Non-pigmented ciliary epithelial cell (primary cell): Measurements from ENCODE around the gene PFDN1.
"Not testable (repeated sequence)": the region's sequence is repeated elsewhere in the genome, so short reads cannot be mapped to it uniquely, and the experiment has no call there.

Source experiments
- DNase-seq: peaks from one replicate; pipeline ENCODE4 v3.0.0-alpha.2; 2010; ENCODE audit warnings: low read depth

The PFDN1 gene

GRCh38 chr5:140213370-140213983 is 89.4 kb downstream of the PFDN1 start:
- no peak for DNase-seq

- no peak for DNase-seq
These were observed 94.8 kb downstream of the PFDN1 start for GRCh38 chr5:140208065-140208464.

GRCh38 chr5:140207250-140207964 is 95.5 kb downstream of the PFDN1 start:
- no peak for DNase-seq

- DNase-seq: no peak
These were observed 96.9 kb downstream of the PFDN1 start for GRCh38 chr5:140205952-140206351.

- no peak for DNase-seq
These were observed 97.7 kb downstream of the PFDN1 start for GRCh38 chr5:140205216-140205615.

- DNase-seq: no peak
These were observed 100.3 kb downstream of the PFDN1 start for GRCh38 chr5:140202610-140203009.

- no peak for DNase-seq
These were observed 100.8 kb downstream of the PFDN1 start for GRCh38 chr5:140202078-140202477.

GRCh38 chr5:140198915-140199314 is 104.0 kb downstream of the PFDN1 start:
- not testable (repeated sequence) for DNase-seq

- no peak for DNase-seq
These were observed 105.9 kb downstream of the PFDN1 start for GRCh38 chr5:140197023-140197422.

GRCh38 chr5:140196115-140196814 is 106.6 kb downstream of the PFDN1 start:
- DNase-seq: no peak
